Measurements from ENCODE around the gene AKR1C1. TPM values are rescaled to one million over a fixed set of nuclear protein-coding genes. Genes with fewer than 3 reads are reported as not detected.
A peak's percentile ranks its signal among the peaks of the same experiment; 100 is the strongest.
"Not testable (repeated sequence)": the region's sequence is repeated elsewhere in the genome, so short reads cannot be mapped to it uniquely, and the experiment has no call there.

AKR1C1 gene
- total RNA-seq, 1 donor from 2014 or later: 48.7 TPM

DNA sequence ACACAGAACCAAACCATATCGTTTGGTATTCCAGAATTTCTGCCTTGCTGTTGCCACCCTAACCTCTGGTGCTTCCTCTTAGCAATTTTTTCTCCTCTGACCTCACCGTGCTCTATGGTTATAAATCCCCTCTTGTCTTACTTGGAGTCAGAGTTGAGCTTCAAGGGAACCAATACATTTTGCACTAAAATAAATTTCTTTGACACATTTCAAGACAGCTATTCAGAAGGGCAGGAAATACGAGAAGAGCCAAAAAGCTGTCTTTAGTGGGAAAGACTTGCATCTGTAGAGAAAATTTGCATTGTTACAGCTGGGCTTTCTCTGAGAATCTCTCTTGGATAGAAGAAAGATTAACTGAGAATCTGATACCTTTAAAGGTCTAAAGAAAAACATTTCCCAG is 54.9 kb downstream of the AKR1C1 start:
- DNase-seq (ENCODE audit: low spot score): no peak

DNA sequence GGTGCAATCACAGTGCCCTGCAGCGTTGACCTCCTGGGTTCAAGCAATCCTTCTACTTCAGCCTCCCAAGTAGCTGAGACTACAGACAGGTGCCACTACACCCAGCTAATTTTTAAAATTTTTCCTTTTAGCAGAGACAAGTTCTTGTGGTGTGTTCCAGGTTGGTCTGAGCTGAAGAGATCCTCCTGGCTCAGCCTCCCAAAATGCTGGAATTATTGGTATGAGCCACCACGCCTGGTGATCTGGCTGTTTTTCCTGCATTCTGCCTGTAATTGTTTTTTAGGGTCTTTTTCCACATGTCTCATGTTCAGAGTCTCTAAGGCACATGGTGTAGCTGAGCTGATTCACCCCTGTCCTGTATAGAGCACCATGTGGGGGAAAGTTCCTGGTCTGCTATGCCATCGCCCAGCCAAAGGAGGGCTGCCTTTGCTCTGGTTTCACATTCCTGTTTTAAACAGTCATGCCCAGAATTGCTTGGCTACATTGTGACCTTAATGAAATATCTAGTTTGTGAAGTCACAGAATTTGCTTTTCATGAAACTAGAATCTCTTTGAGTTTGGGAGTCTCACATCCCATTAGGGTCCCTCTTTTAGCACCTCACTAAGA is 55.6 kb downstream of the AKR1C1 start:
- DNase-seq (ENCODE audit: low spot score): not testable (repeated sequence)

DNA sequence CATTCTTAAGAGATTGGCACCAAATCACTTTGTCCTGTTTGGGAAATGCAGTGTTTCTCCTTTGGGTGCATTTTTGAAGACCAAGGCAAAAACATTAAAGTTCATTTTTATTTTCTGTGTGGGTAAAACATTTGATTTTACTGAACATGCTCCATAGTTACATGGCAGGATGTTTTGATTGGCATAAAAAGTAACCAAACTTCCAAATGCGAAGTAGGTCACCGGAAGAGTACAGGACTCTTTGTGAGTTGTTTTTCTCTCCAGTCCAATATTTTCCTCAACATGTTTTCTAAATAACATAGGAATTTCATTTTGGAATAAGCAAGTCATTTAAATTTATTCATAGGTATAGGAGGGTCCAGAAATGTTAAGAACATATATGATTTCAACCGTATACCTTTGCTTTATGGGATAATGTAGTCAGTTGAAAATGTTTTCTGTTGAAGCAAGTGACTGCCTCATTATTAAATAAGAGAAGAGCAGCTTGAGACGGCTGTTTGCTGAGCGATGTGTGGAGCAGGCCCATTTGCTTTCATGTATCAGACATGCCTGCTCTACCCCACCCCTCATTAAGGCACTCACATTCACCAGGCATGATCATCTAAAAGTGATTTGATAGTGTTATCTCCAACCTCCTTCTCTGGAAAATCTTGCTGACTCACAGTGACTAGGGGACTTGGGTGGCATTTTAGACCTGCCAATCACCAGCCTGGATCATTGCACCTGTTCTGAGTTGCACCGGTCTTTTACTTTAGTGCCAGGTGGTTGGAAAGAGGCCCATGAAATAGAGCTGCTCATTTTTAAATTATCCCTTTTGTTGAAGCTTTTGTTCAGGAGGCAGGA is 56.8 kb downstream of the AKR1C1 start:
- peak; percentile 47 for DNase-seq (ENCODE audit: low spot score)

DNA sequence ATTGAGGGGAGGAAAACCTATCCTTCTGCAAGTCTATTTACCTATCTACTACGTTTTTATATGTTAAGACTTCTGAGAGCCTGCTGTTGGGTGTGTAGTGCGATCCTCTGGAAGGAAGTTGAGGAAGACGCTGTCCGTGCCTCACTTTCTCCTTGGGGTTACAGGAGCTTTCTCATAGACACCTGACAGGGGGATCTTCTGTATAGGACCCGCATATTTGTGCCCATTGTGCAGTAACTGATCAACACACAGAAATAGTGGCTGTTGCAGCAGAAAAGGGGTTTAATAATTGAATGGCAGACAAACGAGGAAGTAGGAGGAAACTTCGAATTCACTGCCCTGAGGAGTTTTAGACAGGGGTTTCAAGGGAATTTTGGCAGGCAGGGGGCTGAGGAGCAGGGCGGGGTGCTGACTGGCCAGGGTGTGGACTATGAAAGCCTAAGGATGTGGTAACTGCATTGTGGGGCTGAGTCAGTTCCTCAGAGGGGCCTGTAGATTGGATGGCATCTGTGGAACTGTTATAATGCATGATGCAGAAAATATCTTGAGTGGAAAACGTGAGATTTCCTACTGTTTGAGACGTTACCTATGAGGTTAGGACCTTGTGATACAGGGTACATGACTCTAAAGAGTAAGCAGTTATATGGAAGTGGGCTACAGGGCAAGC is 58.5 kb downstream of the AKR1C1 start:
- DNase-seq (ENCODE audit: low spot score): not testable (repeated sequence)

DNA sequence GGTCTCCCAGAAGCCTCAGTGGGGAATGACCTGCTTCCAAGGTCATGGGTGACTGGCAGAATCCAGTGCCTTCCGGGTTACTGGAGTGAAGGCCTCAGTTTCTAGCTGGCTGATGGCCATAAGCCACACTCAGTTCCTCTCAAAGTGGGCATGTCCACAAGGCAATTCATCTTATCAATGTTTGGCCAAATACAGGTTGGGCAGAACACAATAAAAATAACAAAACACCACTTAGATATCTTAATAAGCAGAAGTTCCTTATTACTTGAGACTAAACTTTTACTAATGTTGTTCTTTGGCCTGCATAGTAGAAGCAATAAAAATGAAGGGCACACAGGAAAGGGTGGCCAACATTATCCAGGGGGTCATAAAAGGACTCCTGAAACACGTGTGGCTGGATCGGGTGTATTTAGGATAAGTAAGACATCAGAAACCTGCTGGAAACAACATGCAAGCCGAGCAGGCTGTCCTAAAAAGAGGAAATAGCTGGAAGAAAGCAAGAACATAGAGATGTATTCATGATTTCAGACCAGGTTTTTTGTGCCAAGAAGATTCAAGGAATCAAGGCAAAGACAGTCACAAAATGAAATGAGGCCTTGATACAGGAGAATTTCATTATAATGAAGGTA is 60.1 kb downstream of the AKR1C1 start:
- no peak for DNase-seq (ENCODE audit: low spot score)

DNA sequence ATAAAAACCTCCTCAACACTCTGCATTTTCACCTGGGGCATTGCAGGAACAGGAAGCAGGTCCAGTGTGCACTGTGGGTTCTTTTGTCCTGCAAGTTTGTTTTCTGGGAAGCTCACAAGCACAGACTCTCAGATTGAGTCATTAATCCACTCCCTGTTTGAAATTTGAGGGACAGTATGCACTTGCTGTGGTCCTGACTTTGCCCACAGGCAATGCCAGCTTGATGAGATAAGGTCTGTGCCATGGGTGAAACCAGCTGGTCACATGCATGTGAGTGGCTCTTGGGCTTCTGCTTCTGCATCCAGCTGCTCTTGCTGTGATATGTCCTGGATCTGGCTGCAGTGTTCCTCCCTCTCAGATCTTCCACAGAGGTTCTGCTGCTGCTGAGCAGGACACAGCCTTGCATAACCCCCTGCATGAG is 62.3 kb downstream of the AKR1C1 start:
- peak; percentile 24 for DNase-seq (ENCODE audit: low spot score)

DNA sequence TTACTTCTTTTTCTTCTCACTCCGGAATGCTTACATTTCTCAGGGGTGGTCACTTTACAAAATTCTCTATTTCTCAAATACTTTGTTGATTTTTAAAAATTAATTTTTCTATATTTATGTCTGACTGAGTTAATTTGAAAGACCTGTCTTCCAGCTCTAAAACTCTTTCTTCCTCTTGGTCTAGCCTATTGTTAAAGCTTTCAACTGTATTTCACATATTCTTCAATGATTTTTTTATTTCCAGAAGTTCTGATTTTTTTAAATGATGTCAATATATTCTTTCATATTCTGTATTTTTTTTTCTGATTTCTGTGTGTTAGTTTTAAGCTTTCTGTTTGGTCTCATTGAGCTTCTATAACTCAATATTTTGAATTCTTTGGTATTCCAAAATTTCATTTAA is 67.8 kb downstream of the AKR1C1 start:
- DNase-seq (ENCODE audit: low spot score): no peak

DNA sequence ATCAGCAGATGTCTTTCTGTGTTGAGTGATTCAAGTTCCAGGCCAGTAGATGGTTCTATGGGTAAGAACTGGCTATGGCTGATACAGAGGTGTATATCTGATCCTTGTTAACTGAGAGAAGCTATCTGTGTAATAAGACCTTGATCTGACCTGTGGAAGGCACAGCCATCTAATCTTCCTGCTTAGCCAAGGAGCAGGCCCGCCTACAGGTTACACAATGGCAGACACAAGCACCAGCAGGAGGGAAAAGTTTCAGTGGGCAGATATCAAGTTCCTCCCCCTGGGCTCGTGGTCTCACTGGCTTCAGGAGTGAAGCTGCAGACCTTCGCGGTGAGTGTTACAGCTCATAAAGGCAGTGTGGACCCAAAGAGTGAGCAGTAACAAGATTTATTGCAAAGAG is 68.4 kb downstream of the AKR1C1 start:
- DNase-seq (ENCODE audit: low spot score): not testable (repeated sequence)

GRCh38 chr10:5032444-5032843 is 69.2 kb downstream of the AKR1C1 start:
- DNase-seq (ENCODE audit: low spot score): not testable (repeated sequence)

Other genes with a start within 250 kb of the AKR1C1 start
- 15.2 TPM for gene AKR1E2, start 137.2 kb upstream of the AKR1C1 start, total RNA-seq
- gene AKR1C2, start 40.4 kb downstream of the AKR1C1 start, total RNA-seq: 85.5 TPM
- gene AKR1C3, start 131.0 kb downstream of the AKR1C1 start, total RNA-seq: 553 TPM
- gene AKR1C8, start 221.7 kb downstream of the AKR1C1 start, total RNA-seq: not detected
- gene AKR1C4, start 233.4 kb downstream of the AKR1C1 start, total RNA-seq: 9.1 TPM